Raji (cell line): ENCODE data around the gene MGAT4B.

Experiments
- POLR2A ChIP-seq: IDR thresholded peaks from 2 replicates; pipeline ENCODE4 v1.6.1; 2011; ENCODE audit warnings: low read depth, low read length, control low read depth; ENCODE audit not compliant: insufficient read depth

MGAT4B gene

GRCh38 chr5:179795863-179796833 is 10.5 kb downstream of the MGAT4B start:
- TF ChIP-seq POLR2A = peak; percentile 42

GRCh38 chr5:179795049-179795862 is 11.4 kb downstream of the MGAT4B start:
- TF ChIP-seq POLR2A = no peak

- no peak for TF ChIP-seq POLR2A
Observed at GRCh38 chr5:179794575-179794974, 12.1 kb downstream of the MGAT4B start.

GRCh38 chr5:179794171-179794570 is 12.5 kb downstream of the MGAT4B start:
- no peak for TF ChIP-seq POLR2A

GRCh38 chr5:179793468-179794139 is 13.1 kb downstream of the MGAT4B start, which contains the start of gene LTC4S:
LTC4S (plus strand) TSS chr5:179793986; CDS start chr5:179794081, 95 bp downstream.
- TF ChIP-seq POLR2A = no peak

GRCh38 chr5:179792612-179793467 is 13.8 kb downstream of the MGAT4B start:
- TF ChIP-seq POLR2A = no peak

- TF ChIP-seq POLR2A = no peak
Observed at GRCh38 chr5:179791881-179792611, 14.6 kb downstream of the MGAT4B start.

- no peak for TF ChIP-seq POLR2A
Observed at GRCh38 chr5:179788193-179788854, 18.3 kb downstream of the MGAT4B start.

GRCh38 chr5:179786861-179787260 is 19.8 kb downstream of the MGAT4B start:
- TF ChIP-seq POLR2A = no peak

- TF ChIP-seq POLR2A = no peak
Observed at GRCh38 chr5:179783128-179783527, 23.5 kb downstream of the MGAT4B start.

- TF ChIP-seq POLR2A = no peak
Observed at GRCh38 chr5:179781846-179782245, 24.8 kb downstream of the MGAT4B start.

- no peak for TF ChIP-seq POLR2A
Observed at GRCh38 chr5:179780362-179780761, 26.3 kb downstream of the MGAT4B start.

GRCh38 chr5:179779826-179780225 is 26.8 kb downstream of the MGAT4B start:
- TF ChIP-seq POLR2A = no peak

GRCh38 chr5:179778591-179778990 is 28.1 kb downstream of the MGAT4B start:
- TF ChIP-seq POLR2A = no peak

GRCh38 chr5:179777909-179778308 is 28.8 kb downstream of the MGAT4B start:
- no peak for TF ChIP-seq POLR2A
